K562 (cell line): ENCODE measurements around the gene NOXRED1. TPM values are rescaled to one million over a fixed set of nuclear protein-coding genes. Genes with fewer than 3 reads are reported as not detected.

Source experiments
- CCAR2 ChIP-seq: fragments of 200-400 bp; formaldehyde crosslinking; IDR thresholded peaks from 2 replicates; pipeline ENCODE4 v1.6.1; 2017; ENCODE audit warnings: mild to moderate bottlenecking, low read depth, low read length
- GATA2 ChIP-seq: sonication (generic); formaldehyde crosslinking; IDR thresholded peaks from 2 replicates; pipeline ENCODE4 v1.4.0; 2020; ENCODE audit warnings: mild to moderate bottlenecking, missing genetic modification reagents
- MEIS2 ChIP-seq: fragments of 450-650 bp; IDR thresholded peaks from 2 replicates; pipeline ENCODE4 v1.6.1; 2014; ENCODE audit warnings: mild to moderate bottlenecking; ENCODE audit not compliant: partially characterized antibody
- NR2C2 ChIP-seq, 2 experiments: fragments of 200-800 bp in 1 of 2; sonication (Bioruptor generic) in 1 of 2; sonication (generic) in 1 of 2; formaldehyde crosslinking in 1 of 2; IDR thresholded peaks; 2 replicates each; pipeline versions ENCODE4 v1.6.1 to v1.8.0; 2016 to 2022; ENCODE audit warnings: mild to moderate bottlenecking in 1 of 2, missing compliant biosample characterization in 1 of 2, missing genetic modification characterization in 1 of 2, missing genetic modification reagents in 1 of 2
- RAD21 ChIP-seq, 2 experiments: fragments of 250-450 bp in 1 of 2; fragments of 450-650 bp in 1 of 2; sonication (Bioruptor Pico) in 1 of 2; formaldehyde crosslinking in 1 of 2; IDR thresholded peaks in 1 of 2; conservative IDR thresholded peaks in 1 of 2; 2 replicates each; pipeline versions ENCODE4 v1.4.0 to v1.8.0; 2020 to 2022; ENCODE audit warnings: mild to moderate bottlenecking in 2 of 2, moderate library complexity in 1 of 2
- SMARCC2 ChIP-seq: fragments of 450-650 bp; IDR thresholded peaks from 2 replicates; pipeline ENCODE4 v1.6.1; 2017; ENCODE audit warnings: antibody characterized with exemption, moderate library complexity, mild to moderate bottlenecking, low read depth
- ZNF431 ChIP-seq: sonication (generic); formaldehyde crosslinking; IDR thresholded peaks from 2 replicates; pipeline ENCODE4 v1.8.0; 2022; ENCODE audit warnings: mild to moderate bottlenecking, missing genetic modification reagents
- ZNF445 ChIP-seq: fragments of 250-450 bp; sonication (Bioruptor Pico); IDR thresholded peaks from 2 replicates; pipeline ENCODE4 v1.4.0; 2020; ENCODE audit warnings: low read depth, mild to moderate bottlenecking, moderate library complexity
- polyA plus RNA-seq, 8 experiments: library from polyadenylated mRNA; depleted of rRNA in 4 of 8; stranded (reverse) in 5 of 8; unstranded in 3 of 8; fragments of >200 nt; fragmentation: Nextera tagmentation in 2 of 8; fragmentation: Illumina TruSeq in 1 of 8; extraction: Ambion mirVana in 2 of 8; extraction: Trizol in 1 of 8; gene quantifications; 2 replicates each; pipeline versions ENCODE4 v1.2.1 to v1.2.3, GENCODE V29; 2011 to 2014; ENCODE audit warnings: inconsistent platforms in 1 of 8, missing spikeins in 1 of 8
- total RNA-seq, 7 experiments: library from RNA; depleted of rRNA in 6 of 7; stranded (reverse); fragments of >200 nt in 6 of 7; fragmentation: Illumina TruSeq in 2 of 7; extraction: Trizol in 2 of 7; gene quantifications; 2 replicates each; pipeline versions ENCODE4 v1.2.1 to v1.2.3, GENCODE V29; 2011 to 2021; ENCODE audit warnings: low replicate concordance in 1 of 7
- TF ChIP-seq, protein P1 (sequence below): fragments of 450-650 bp; IDR thresholded peaks from 2 replicates; pipeline ENCODE4 v1.6.1; 2018; ENCODE audit not compliant: partially characterized antibody
- TF ChIP-seq, protein P2 (sequence below): sonication (generic); IDR thresholded peaks from 2 replicates; pipeline ENCODE4 v1.6.1; 2016
- TF ChIP-seq, protein P3 (sequence below): fragments of 450-650 bp; IDR thresholded peaks from 2 replicates; pipeline ENCODE4 v1.6.1; 2016; ENCODE audit warnings: mild to moderate bottlenecking, moderate library complexity

Gene NOXRED1
- total and polyA plus RNA-seq, 9 of the 15 experiments (the other 6 are each of a cell fraction or from before 2014, with no cell fraction given), result 0.15 to 0.85 (median 0.30) TPM

DNA sequence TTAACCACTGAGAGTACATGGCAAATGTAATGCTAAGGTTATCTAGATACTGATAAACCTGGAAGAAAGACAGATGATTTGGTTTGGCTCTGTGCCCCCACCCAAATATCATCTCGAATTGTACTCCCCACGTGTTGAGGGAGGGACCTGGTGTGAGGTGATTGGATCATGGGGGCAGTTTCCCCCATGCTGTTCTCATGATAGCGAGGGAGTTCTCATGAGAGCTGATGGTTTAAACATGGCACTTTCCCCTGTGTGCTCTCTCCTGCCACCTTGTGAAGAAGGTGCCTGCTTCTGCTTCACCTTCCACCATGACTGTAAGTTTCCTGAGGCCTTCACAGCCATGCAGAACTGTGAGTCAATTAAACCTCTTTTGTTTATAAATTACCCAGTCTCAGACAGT, 14.2 kb downstream of the NOXRED1 start (continued):
- peak; percentile 27 to 54 for TF ChIP-seq RAD21 (CRISPR knock-in tag; conservative IDR thresholded peaks at IDR 0.05 in 1 of 2, IDR thresholded peaks at IDR 0.05 in 1 of 2)
- TF ChIP-seq ZNF445 (CRISPR knock-in tag), result no peak
- TF ChIP-seq ZNF431, result no peak
- TF ChIP-seq, protein P1, sequence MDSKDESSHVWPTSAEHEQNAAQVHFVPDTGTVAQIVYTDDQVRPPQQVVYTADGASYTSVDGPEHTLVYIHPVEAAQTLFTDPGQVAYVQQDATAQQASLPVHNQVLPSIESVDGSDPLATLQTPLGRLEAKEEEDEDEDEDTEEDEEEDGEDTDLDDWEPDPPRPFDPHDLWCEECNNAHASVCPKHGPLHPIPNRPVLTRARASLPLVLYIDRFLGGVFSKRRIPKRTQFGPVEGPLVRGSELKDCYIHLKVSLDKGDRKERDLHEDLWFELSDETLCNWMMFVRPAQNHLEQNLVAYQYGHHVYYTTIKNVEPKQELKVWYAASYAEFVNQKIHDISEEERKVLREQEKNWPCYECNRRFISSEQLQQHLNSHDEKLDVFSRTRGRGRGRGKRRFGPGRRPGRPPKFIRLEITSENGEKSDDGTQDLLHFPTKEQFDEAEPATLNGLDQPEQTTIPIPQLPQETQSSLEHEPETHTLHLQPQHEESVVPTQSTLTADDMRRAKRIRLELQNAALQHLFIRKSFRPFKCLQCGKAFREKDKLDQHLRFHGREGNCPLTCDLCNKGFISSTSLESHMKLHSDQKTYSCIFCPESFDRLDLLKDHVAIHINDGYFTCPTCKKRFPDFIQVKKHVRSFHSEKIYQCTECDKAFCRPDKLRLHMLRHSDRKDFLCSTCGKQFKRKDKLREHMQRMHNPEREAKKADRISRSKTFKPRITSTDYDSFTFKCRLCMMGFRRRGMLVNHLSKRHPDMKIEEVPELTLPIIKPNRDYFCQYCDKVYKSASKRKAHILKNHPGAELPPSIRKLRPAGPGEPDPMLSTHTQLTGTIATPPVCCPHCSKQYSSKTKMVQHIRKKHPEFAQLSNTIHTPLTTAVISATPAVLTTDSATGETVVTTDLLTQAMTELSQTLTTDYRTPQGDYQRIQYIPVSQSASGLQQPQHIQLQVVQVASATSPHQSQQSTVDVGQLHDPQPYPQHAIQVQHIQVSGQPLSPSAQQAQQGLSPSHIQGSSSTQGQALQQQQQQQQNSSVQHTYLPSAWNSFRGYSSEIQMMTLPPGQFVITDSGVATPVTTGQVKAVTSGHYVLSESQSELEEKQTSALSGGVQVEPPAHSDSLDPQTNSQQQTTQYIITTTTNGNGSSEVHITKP, result peak; percentile 7
- TF ChIP-seq, protein P2, sequence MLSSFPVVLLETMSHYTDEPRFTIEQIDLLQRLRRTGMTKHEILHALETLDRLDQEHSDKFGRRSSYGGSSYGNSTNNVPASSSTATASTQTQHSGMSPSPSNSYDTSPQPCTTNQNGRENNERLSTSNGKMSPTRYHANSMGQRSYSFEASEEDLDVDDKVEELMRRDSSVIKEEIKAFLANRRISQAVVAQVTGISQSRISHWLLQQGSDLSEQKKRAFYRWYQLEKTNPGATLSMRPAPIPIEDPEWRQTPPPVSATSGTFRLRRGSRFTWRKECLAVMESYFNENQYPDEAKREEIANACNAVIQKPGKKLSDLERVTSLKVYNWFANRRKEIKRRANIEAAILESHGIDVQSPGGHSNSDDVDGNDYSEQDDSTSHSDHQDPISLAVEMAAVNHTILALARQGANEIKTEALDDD, result peak; percentile 34; the same call in 1 of the 2 replicates
- TF ChIP-seq NR2C2 (CRISPR knock-in tag; IDR thresholded peaks at IDR 0.05), result no peak
- no peak for TF ChIP-seq NR2C2 (tag; IDR thresholded peaks at IDR 0.05)
- 0 out of 2 replicates have a peak, but pooled peaks have one; percentile 45 for TF ChIP-seq SMARCC2
- TF ChIP-seq, protein P3, sequence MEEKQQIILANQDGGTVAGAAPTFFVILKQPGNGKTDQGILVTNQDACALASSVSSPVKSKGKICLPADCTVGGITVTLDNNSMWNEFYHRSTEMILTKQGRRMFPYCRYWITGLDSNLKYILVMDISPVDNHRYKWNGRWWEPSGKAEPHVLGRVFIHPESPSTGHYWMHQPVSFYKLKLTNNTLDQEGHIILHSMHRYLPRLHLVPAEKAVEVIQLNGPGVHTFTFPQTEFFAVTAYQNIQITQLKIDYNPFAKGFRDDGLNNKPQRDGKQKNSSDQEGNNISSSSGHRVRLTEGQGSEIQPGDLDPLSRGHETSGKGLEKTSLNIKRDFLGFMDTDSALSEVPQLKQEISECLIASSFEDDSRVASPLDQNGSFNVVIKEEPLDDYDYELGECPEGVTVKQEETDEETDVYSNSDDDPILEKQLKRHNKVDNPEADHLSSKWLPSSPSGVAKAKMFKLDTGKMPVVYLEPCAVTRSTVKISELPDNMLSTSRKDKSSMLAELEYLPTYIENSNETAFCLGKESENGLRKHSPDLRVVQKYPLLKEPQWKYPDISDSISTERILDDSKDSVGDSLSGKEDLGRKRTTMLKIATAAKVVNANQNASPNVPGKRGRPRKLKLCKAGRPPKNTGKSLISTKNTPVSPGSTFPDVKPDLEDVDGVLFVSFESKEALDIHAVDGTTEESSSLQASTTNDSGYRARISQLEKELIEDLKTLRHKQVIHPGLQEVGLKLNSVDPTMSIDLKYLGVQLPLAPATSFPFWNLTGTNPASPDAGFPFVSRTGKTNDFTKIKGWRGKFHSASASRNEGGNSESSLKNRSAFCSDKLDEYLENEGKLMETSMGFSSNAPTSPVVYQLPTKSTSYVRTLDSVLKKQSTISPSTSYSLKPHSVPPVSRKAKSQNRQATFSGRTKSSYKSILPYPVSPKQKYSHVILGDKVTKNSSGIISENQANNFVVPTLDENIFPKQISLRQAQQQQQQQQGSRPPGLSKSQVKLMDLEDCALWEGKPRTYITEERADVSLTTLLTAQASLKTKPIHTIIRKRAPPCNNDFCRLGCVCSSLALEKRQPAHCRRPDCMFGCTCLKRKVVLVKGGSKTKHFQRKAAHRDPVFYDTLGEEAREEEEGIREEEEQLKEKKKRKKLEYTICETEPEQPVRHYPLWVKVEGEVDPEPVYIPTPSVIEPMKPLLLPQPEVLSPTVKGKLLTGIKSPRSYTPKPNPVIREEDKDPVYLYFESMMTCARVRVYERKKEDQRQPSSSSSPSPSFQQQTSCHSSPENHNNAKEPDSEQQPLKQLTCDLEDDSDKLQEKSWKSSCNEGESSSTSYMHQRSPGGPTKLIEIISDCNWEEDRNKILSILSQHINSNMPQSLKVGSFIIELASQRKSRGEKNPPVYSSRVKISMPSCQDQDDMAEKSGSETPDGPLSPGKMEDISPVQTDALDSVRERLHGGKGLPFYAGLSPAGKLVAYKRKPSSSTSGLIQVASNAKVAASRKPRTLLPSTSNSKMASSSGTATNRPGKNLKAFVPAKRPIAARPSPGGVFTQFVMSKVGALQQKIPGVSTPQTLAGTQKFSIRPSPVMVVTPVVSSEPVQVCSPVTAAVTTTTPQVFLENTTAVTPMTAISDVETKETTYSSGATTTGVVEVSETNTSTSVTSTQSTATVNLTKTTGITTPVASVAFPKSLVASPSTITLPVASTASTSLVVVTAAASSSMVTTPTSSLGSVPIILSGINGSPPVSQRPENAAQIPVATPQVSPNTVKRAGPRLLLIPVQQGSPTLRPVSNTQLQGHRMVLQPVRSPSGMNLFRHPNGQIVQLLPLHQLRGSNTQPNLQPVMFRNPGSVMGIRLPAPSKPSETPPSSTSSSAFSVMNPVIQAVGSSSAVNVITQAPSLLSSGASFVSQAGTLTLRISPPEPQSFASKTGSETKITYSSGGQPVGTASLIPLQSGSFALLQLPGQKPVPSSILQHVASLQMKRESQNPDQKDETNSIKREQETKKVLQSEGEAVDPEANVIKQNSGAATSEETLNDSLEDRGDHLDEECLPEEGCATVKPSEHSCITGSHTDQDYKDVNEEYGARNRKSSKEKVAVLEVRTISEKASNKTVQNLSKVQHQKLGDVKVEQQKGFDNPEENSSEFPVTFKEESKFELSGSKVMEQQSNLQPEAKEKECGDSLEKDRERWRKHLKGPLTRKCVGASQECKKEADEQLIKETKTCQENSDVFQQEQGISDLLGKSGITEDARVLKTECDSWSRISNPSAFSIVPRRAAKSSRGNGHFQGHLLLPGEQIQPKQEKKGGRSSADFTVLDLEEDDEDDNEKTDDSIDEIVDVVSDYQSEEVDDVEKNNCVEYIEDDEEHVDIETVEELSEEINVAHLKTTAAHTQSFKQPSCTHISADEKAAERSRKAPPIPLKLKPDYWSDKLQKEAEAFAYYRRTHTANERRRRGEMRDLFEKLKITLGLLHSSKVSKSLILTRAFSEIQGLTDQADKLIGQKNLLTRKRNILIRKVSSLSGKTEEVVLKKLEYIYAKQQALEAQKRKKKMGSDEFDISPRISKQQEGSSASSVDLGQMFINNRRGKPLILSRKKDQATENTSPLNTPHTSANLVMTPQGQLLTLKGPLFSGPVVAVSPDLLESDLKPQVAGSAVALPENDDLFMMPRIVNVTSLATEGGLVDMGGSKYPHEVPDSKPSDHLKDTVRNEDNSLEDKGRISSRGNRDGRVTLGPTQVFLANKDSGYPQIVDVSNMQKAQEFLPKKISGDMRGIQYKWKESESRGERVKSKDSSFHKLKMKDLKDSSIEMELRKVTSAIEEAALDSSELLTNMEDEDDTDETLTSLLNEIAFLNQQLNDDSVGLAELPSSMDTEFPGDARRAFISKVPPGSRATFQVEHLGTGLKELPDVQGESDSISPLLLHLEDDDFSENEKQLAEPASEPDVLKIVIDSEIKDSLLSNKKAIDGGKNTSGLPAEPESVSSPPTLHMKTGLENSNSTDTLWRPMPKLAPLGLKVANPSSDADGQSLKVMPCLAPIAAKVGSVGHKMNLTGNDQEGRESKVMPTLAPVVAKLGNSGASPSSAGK, result peak; percentile 47; the same call in 1 of the 2 replicates
- no peak for TF ChIP-seq GATA2
- no peak for TF ChIP-seq CCAR2
- peak; percentile 3 for TF ChIP-seq MEIS2
